Right lobe of liver (tissue), 4 donors: ENCODE data around the gene DCUN1D3.

Source experiments
- POLR2A ChIP-seq: fragments of 450-650 bp; IDR thresholded peaks from one replicate; pipeline ENCODE4 v1.6.1; 2017; ENCODE audit warnings: antibody characterized with exemption, mild to moderate bottlenecking
- TF ChIP-seq, protein P1 (sequence below), 4 donors: fragments of 200-600 bp in 3 of 4; fragments of 450-650 bp in 1 of 4; IDR thresholded peaks; one replicate each; pipeline versions ENCODE4 v1.5.1 to v1.8.0; 2016 to 2022; ENCODE audit warnings: antibody characterized with exemption in 4 of 4, mild to moderate bottlenecking in 2 of 4
- donor health status: DM: no; HTN: no; CAD: no.
- donor health status: DM: no; HTN: no; CAD: no.
- donor health status: DM: no; HTN: yes; CAD: no.

DNA sequence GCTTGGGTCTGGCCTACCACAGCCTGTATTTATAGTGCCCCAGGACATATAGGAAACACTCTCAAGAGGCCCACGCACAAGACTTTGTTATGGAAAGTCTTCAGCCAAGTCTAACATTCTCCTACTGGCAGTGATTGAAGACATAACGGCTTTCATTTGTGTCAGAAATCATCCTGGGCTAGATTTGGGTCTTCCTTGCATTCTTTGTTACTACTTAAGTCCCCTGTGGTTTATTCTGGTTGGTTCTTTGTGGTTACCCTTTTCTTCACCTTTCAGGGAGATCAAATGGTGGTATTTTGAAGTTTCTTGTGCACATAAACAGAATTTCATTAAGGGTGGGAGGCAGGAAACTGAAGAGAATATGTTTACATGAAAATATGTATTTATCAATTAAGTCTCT, 56.1 kb downstream of the DCUN1D3 start:
- TF ChIP-seq, protein P1, sequence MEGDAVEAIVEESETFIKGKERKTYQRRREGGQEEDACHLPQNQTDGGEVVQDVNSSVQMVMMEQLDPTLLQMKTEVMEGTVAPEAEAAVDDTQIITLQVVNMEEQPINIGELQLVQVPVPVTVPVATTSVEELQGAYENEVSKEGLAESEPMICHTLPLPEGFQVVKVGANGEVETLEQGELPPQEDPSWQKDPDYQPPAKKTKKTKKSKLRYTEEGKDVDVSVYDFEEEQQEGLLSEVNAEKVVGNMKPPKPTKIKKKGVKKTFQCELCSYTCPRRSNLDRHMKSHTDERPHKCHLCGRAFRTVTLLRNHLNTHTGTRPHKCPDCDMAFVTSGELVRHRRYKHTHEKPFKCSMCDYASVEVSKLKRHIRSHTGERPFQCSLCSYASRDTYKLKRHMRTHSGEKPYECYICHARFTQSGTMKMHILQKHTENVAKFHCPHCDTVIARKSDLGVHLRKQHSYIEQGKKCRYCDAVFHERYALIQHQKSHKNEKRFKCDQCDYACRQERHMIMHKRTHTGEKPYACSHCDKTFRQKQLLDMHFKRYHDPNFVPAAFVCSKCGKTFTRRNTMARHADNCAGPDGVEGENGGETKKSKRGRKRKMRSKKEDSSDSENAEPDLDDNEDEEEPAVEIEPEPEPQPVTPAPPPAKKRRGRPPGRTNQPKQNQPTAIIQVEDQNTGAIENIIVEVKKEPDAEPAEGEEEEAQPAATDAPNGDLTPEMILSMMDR (IDR thresholded peaks at IDR 0.05), result no peak
- no peak for TF ChIP-seq POLR2A
